ENCODE measurements around the gene TSEN54.

GRCh38 chr17:75565066-75565465 is 48.7 kb downstream of the TSEN54 start:
- no peak for TF ChIP-seq CTCF (IDR thresholded peaks at IDR 0.05)
- TF ChIP-seq POLR2A (IDR thresholded peaks at IDR 0.05): no peak
